HepG2 (cell line): ENCODE measurements around the gene CBFA2T2. TPM values are rescaled to one million over a fixed set of nuclear protein-coding genes. Genes with fewer than 3 reads are reported as not detected.
A peak's percentile ranks its signal among the peaks of the same experiment; 100 is the strongest.

Experiments
- ETV6 ChIP-seq: sonication (generic); formaldehyde crosslinking; conservative IDR thresholded peaks from 2 replicates; pipeline ENCODE4 v1.4.0; 2020; ENCODE audit warnings: missing genetic modification reagents
- FOXP1 ChIP-seq, 2 experiments: fragments of 450-650 bp in 1 of 2; IDR thresholded peaks; 2 replicates each; pipeline ENCODE4 v1.6.1; 2017 to 2018; ENCODE audit warnings: antibody characterized with exemption in 1 of 2
- MEIS1 ChIP-seq: sonication (generic); formaldehyde crosslinking; IDR thresholded peaks from 2 replicates; pipeline ENCODE4 v1.9.0; 2021; ENCODE audit warnings: mild to moderate bottlenecking, missing genetic modification reagents, moderate library complexity, borderline replicate concordance
- ZFY ChIP-seq: sonication (generic); formaldehyde crosslinking; IDR thresholded peaks from 2 replicates; pipeline ENCODE4 v1.4.0; 2020; ENCODE audit warnings: missing genetic modification reagents
- ZNF460 ChIP-seq: sonication (generic); formaldehyde crosslinking; IDR thresholded peaks from 2 replicates; pipeline ENCODE4 v1.5.1; 2020; ENCODE audit warnings: missing genetic modification reagents, mild to moderate bottlenecking, borderline replicate concordance
- ZNF547 ChIP-seq: sonication (generic); formaldehyde crosslinking; IDR thresholded peaks from 2 replicates; pipeline ENCODE4 v1.5.1; 2020; ENCODE audit warnings: mild to moderate bottlenecking, missing genetic modification reagents
- ZNF790 ChIP-seq: sonication (generic); formaldehyde crosslinking; IDR thresholded peaks from 2 replicates; pipeline ENCODE4 v1.8.0; 2022; ENCODE audit warnings: missing genetic modification reagents, mild to moderate bottlenecking, borderline replicate concordance
- polyA plus RNA-seq, 8 experiments: library from polyadenylated mRNA; depleted of rRNA in 3 of 8; stranded (reverse) in 7 of 8; unstranded in 1 of 8; fragments of >200 nt; fragmentation: Illumina TruSeq in 4 of 8; extraction: Trizol in 4 of 8; gene quantifications; 2 replicates each; pipeline versions ENCODE4 v1.2.1 to v1.2.3, GENCODE V29; 2011 to 2016; ENCODE audit warnings: low read depth in 4 of 8, missing spikeins in 1 of 8, mixed read lengths in 1 of 8; ENCODE audit not compliant: insufficient read depth in 1 of 8
- total RNA-seq, 5 experiments: library from RNA; depleted of rRNA; stranded (reverse); fragments of >200 nt; fragmentation: Illumina TruSeq; extraction: Trizol; gene quantifications; 2 replicates each; pipeline ENCODE4 v1.2.3, GENCODE V29; 2016; ENCODE audit warnings: low read depth in 1 of 5
- TF ChIP-seq, protein P1 (sequence below): sonication (generic); formaldehyde crosslinking; IDR thresholded peaks from 2 replicates; pipeline ENCODE4 v1.9.0; 2021; ENCODE audit warnings: mild to moderate bottlenecking, missing genetic modification reagents
- TF ChIP-seq, protein P2 (sequence below): sonication (generic); formaldehyde crosslinking; IDR thresholded peaks from 2 replicates; pipeline ENCODE4 v1.4.0; 2020; ENCODE audit warnings: missing genetic modification reagents, mild to moderate bottlenecking, borderline replicate concordance
- TF ChIP-seq, protein P3 (sequence below), 2 experiments: sonication (generic) in 1 of 2; formaldehyde crosslinking in 1 of 2; IDR thresholded peaks; 2 replicates each; pipeline versions ENCODE4 v1.4.0 to v1.6.1; 2018 to 2020; ENCODE audit warnings: missing genetic modification reagents in 2 of 2, borderline replicate concordance in 1 of 2, low read depth in 1 of 2, mild to moderate bottlenecking in 1 of 2, missing biosample characterization in 1 of 2
- TF ChIP-seq, protein P4 (sequence below): sonication (generic); formaldehyde crosslinking; IDR thresholded peaks from 2 replicates; pipeline ENCODE4 v1.8.1; 2022; ENCODE audit warnings: low read depth, mild to moderate bottlenecking, missing genetic modification reagents

The CBFA2T2 gene
- total and polyA plus RNA-seq, 2 of the 13 experiments (the other 11 are each of a cell fraction or from before 2014, with no cell fraction given) = 6.3 to 21.2 TPM

DNA sequence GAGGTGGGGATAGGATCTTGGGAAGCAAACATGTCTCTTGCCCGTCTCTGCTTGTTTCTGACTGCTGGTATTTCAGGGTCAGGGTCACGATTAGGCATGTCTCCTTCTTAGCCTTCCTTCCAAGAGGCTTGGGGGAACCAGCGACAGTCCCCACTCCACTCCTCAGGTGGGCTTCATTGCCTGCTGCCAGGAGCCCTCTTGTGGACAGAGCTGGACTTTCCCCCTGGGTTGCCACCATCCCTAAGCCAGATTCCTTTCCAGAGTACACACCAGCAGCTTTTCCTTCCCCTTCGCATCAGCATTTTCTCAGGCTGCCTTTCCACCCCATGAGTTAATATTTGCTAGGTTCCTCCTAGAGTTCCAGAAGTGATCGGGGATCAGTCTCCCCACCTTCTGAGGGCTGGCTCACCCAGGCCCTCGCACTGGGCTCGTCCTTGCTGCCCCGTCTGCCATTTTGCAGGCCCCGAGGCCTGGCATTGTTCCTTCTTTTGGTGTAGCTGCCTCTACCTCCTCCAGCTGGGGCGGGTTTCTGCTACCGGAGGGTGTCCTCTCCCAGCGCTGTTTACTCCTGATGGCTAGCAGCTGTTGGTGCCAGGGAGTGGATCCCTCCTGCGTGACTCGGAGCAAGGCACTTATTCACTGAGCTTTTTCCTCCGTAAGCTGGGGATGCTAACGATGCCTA lies 163.5 kb downstream of the CBFA2T2 start (continued):
- TF ChIP-seq, protein P1, sequence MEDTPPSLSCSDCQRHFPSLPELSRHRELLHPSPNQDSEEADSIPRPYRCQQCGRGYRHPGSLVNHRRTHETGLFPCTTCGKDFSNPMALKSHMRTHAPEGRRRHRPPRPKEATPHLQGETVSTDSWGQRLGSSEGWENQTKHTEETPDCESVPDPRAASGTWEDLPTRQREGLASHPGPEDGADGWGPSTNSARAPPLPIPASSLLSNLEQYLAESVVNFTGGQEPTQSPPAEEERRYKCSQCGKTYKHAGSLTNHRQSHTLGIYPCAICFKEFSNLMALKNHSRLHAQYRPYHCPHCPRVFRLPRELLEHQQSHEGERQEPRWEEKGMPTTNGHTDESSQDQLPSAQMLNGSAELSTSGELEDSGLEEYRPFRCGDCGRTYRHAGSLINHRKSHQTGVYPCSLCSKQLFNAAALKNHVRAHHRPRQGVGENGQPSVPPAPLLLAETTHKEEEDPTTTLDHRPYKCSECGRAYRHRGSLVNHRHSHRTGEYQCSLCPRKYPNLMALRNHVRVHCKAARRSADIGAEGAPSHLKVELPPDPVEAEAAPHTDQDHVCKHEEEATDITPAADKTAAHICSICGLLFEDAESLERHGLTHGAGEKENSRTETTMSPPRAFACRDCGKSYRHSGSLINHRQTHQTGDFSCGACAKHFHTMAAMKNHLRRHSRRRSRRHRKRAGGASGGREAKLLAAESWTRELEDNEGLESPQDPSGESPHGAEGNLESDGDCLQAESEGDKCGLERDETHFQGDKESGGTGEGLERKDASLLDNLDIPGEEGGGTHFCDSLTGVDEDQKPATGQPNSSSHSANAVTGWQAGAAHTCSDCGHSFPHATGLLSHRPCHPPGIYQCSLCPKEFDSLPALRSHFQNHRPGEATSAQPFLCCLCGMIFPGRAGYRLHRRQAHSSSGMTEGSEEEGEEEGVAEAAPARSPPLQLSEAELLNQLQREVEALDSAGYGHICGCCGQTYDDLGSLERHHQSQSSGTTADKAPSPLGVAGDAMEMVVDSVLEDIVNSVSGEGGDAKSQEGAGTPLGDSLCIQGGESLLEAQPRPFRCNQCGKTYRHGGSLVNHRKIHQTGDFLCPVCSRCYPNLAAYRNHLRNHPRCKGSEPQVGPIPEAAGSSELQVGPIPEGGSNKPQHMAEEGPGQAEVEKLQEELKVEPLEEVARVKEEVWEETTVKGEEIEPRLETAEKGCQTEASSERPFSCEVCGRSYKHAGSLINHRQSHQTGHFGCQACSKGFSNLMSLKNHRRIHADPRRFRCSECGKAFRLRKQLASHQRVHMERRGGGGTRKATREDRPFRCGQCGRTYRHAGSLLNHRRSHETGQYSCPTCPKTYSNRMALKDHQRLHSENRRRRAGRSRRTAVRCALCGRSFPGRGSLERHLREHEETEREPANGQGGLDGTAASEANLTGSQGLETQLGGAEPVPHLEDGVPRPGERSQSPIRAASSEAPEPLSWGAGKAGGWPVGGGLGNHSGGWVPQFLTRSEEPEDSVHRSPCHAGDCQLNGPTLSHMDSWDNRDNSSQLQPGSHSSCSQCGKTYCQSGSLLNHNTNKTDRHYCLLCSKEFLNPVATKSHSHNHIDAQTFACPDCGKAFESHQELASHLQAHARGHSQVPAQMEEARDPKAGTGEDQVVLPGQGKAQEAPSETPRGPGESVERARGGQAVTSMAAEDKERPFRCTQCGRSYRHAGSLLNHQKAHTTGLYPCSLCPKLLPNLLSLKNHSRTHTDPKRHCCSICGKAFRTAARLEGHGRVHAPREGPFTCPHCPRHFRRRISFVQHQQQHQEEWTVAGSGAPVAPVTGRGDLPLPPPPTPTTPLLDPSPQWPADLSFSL (CRISPR knock-in tag) = no peak
- TF ChIP-seq ZNF460 (CRISPR knock-in tag) (no peak), FOXP1 (IDR thresholded peaks at IDR 0.05) (no peak), FOXP1 (CRISPR knock-in tag; IDR thresholded peaks at IDR 0.05) (no peak), ETV6 (CRISPR knock-in tag) (no peak), ZNF547 (CRISPR knock-in tag) (0 out of 2 replicates have a peak, but pooled peaks have one; percentile 23), ZFY (CRISPR knock-in tag) (no peak; the same call in 1 of the 2 replicates), MEIS1 (CRISPR knock-in tag) (no peak), ZNF790 (CRISPR knock-in tag) (no peak)
- TF ChIP-seq, protein P2, sequence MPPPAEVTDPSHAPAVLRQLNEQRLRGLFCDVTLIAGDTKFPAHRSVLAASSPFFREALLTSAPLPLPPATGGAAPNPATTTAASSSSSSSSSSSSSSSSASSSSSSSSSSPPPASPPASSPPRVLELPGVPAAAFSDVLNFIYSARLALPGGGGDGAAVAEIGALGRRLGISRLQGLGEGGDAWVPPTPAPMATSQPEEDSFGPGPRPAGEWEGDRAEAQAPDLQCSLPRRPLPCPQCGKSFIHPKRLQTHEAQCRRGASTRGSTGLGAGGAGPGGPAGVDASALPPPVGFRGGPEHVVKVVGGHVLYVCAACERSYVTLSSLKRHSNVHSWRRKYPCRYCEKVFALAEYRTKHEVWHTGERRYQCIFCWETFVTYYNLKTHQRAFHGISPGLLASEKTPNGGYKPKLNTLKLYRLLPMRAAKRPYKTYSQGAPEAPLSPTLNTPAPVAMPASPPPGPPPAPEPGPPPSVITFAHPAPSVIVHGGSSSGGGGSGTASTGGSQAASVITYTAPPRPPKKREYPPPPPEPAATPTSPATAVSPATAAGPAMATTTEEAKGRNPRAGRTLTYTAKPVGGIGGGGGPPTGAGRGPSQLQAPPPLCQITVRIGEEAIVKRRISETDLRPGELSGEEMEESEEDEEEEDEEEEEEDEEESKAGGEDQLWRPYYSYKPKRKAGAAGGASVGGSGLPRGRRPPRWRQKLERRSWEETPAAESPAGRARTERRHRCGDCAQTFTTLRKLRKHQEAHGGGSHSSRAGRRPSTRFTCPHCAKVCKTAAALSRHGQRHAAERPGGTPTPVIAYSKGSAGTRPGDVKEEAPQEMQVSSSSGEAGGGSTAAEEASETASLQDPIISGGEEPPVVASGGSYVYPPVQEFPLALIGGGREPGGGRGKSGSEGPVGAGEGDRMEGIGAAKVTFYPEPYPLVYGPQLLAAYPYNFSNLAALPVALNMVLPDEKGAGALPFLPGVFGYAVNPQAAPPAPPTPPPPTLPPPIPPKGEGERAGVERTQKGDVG (CRISPR knock-in tag) = peak; percentile 16; the same call in 1 of the 2 replicates
- TF ChIP-seq, protein P3, sequence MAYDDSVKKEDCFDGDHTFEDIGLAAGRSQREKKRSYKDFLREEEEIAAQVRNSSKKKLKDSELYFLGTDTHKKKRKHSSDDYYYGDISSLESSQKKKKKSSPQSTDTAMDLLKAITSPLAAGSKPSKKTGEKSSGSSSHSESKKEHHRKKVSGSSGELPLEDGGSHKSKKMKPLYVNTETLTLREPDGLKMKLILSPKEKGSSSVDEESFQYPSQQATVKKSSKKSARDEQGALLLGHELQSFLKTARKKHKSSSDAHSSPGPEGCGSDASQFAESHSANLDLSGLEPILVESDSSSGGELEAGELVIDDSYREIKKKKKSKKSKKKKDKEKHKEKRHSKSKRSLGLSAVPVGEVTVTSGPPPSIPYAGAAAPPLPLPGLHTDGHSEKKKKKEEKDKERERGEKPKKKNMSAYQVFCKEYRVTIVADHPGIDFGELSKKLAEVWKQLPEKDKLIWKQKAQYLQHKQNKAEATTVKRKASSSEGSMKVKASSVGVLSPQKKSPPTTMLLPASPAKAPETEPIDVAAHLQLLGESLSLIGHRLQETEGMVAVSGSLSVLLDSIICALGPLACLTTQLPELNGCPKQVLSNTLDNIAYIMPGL (CRISPR knock-in tag; IDR thresholded peaks at IDR 0.05; ENCODE audit: borderline replicate concordance in 1 of 2, low read depth in 1 of 2) = peak; percentile 53 to 74; a peak in 1 of 4 replicates
- TF ChIP-seq, protein P4, sequence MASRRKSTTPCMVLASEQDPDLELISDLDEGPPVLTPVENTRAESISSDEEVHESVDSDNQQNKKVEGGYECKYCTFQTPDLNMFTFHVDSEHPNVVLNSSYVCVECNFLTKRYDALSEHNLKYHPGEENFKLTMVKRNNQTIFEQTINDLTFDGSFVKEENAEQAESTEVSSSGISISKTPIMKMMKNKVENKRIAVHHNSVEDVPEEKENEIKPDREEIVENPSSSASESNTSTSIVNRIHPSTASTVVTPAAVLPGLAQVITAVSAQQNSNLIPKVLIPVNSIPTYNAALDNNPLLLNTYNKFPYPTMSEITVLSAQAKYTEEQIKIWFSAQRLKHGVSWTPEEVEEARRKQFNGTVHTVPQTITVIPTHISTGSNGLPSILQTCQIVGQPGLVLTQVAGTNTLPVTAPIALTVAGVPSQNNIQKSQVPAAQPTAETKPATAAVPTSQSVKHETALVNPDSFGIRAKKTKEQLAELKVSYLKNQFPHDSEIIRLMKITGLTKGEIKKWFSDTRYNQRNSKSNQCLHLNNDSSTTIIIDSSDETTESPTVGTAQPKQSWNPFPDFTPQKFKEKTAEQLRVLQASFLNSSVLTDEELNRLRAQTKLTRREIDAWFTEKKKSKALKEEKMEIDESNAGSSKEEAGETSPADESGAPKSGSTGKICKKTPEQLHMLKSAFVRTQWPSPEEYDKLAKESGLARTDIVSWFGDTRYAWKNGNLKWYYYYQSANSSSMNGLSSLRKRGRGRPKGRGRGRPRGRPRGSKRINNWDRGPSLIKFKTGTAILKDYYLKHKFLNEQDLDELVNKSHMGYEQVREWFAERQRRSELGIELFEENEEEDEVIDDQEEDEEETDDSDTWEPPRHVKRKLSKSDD (CRISPR knock-in tag) = no peak
